GM21447 (cell line): ENCODE results near the gene SKP2.
"Not testable (repeated sequence)": the region's sequence is repeated elsewhere in the genome, so short reads cannot be mapped to it uniquely, and the experiment has no call there.

Experiments used
- ATAC-seq: cut with Tn5 transposase; IDR thresholded peaks from one replicate; pipeline ENCODE4 v1.9.1; 2021; ENCODE audit not compliant: unreplicated experiment

Gene SKP2

DNA sequence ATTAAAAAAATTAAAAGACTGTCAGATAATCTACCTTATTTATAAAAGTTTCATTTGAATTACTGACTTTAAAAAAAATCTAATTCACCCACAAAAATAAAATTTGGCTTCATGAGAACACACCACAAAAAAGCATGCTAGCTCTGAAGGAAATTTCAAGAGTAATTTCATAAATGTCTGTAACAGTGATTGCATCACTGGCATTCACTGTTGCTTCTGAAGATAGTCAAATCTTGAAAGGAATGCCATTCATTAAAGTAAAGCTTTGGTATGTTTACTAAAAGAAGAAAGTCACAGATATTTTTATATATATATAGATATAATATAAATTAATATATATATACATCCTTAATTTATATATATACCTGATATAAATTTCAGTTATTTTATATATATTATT, 46.4 kb downstream of the SKP2 start:
- no peak for ATAC-seq

DNA sequence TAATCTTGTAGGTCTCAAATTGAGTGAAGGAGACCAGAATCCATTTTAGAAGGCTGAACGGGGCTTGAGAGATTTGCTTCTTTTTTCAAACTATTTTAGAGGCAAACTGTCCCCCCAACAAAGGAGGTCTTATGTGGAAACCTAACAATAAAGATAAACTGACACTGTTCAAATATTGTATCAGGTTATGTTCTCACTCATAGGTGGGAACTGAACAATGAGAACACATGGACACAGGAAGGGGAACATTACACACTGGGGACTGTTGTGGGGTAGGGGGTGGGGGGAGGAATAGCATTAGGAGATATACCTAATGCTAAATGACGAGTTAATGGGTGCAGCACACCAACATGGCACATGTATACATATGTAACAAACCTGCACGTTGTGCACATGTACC, 46.9 kb downstream of the SKP2 start:
- ATAC-seq: not testable (repeated sequence)

DNA sequence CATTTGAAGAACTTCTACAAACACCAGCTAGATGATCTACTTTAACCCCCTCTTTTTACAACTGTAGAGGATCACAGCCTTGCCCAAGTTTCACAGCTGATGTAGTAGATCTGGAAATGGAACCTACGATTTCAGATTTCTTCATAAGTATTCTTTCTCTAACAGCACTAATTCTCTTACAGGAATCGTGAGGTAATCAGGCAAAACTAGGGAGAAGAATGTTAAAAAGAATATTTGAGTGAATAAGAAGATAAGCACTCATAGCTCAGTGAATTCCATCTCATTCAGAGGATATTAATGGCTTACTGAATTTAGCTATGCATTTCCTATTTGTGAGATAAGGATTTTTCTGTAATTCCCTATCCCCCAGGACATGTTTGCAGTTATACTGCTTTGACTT, 47.7 kb downstream of the SKP2 start:
- ATAC-seq: no peak

DNA sequence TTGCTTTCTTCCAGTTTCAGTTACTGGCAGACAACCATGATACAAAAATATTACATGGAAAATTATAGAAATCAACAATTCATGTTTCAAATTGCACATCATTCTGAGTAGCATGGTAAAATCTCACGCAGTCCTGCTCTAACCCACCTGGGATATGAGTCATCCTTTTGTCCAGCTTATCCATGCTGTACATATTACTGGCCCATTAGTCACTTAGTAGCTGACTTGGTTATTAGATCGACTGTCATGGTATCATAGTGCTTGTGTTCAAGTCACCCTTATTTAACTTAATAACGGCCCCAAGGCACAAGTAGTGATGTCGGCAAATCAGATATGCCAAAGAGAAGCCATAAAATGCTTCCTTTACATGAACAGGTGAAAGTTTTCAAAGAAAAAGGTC, 48.6 kb downstream of the SKP2 start:
- ATAC-seq: no peak

DNA sequence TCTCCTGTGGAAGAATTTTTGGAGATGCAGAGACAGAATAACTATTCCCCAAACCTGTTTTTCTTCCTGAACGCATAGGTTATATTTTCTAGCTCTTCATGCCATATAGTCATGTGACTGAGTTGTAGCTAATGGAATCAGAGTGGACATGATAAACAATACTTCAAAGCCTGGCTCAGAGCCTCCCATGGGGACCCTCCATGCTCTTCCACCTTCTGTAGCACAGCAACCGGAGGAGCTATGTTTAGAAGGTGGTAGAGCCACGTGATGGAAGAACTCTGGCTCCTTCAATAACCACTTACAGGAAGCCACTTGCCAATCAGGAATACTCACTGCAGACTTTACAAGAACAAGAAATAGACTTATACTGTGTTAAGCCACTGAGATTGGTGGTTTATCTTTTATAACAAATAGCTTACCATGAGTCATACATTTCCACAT, 50.6 kb downstream of the SKP2 start:
- ATAC-seq: no peak

DNA sequence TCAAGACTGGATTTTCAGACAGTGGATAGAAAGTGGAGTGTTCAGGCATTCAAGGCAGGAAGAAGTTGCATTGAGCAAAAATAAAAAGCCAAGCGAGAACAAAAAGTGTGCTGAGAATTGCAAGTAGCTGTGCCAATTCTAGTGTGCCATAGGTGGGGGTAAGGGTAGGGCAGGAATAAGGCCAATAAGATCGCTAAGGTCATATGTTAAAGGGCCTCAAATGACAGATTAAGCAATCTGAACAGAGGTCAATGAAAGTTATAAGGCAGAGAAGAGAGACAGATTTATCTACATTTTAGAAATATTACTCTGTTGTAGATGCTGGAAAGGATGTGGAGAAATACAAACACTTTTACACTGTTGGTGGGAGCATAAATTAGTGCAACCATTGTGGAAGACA, 53.4 kb downstream of the SKP2 start:
- ATAC-seq: no peak

DNA sequence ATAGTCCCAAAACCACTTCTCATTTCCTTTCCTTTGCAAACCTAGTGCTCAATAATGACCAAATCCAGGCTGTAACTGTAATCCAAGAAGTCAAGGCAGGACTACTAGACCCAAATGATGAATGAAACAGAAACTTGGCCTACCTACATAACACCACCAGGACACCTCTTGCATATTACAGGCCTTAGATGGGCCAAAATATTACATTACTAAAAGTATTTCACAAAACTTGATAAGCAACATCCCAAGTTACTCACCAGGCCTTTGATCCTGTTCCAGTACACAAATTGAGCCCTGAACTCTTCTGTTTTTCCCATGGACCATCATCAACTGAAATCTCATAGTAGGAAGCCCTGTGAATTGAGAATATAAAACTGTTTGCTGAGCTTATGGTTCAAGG, 55.0 kb downstream of the SKP2 start:
- no peak for ATAC-seq

DNA sequence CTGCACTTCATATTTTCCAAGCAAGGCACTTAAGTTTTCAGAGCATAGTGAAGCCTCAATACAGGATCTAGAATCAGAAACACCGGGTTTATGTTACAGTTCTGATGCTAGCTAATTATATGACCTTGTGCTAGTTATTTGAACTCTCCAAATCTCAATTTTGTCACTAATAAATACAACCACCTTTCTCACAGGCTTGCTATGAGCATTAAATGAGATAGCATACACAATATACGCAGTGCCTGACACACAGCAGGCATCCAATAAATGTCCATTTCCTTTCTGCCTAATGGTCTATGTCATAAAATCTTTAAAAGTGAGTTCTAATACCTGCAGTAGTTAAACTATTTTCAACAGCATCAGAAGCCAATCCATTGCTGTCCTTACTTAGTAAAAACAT, 56.9 kb downstream of the SKP2 start:
- ATAC-seq: no peak

DNA sequence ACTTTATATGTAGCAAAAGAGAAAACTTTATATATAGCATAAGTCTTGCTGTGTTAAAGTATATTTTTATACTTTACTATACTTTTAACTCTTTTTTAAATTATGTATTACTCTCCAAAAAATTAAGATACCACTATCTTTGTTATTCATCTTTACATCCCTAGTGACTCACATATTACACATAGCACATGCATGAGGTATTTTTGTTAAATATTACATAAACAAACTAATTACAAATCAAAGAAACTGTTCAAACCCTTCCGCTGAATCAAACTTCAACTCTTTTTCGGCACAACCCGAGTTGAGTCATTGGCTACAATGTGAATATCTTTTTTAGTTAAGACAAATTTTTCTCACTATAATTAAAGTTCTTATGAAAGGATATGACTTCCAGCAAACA, 57.8 kb downstream of the SKP2 start:
- no peak for ATAC-seq

DNA sequence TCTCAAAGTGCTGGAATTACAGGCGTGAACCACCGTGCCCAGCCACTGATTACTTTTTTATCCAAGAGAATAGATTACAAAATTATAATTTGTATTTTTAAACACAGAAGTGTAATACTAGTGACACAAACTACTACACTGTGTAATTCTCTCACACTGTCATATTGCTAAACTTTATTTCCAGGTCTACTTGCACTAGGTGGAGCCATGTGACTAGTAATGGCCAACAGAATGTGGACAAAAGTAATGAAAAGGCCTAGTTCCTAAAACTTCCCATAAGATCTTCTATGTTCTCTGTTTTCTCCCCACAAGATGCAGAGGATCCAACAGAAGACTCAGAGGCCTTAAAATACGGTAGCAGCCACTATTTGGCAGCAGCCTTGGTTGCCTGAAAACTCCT, 62.5 kb downstream of the SKP2 start:
- no peak for ATAC-seq

DNA sequence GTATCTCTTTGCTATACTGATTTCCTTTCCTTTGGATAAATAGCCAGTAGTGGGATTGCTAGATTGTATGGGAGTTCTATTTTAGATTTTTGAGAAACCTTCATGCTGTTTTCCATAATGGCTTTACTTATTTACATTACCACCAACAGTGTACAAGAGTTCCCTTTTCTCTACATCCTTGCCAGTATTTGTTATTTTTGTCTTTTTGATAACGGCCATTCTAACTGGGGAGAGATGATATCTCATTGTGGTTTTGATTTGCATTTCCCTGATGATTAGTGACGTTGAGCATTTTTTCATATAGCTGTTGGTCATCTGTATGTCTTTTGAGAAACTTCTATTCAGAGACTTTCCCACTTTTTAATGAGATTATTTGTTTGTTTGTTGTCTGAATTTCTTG, 64.0 kb downstream of the SKP2 start:
- no peak for ATAC-seq

DNA sequence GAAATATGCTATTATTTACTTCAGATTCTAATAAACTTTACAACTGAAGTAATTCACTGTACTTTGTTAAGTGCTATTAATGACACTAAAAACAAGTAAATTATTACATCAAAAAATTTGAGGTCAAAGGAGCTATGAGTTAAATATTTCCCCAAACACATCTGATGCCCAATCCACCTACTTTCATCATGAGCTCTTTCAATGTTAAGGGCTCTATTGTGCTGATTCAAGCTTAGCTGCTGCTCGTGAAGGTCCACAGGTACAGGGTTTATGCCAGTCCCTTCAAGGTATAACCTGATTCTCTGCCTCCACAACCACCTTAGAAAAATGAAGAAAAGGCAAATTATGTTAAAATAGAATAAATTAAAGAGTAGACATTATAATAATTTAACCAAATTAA, 65.7 kb downstream of the SKP2 start:
- no peak for ATAC-seq

DNA sequence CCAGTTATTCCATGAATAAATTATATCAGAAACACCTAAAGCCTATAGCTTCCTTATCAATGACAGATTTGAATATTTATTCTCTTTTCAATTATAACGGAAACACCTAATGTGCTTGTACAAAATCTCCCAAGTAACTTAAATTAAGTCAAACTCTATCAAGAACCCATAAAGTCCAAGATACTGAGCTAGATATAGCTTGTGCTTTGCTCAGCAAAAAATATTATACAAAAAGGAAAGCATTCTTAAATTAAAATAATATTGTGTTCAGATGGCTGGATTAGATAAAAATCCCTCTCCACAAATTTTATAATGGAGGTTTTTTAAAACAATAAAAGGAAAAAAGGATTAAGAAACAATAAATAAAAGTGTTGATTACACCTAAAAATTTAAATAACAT, 66.1 kb downstream of the SKP2 start:
- no peak for ATAC-seq

DNA sequence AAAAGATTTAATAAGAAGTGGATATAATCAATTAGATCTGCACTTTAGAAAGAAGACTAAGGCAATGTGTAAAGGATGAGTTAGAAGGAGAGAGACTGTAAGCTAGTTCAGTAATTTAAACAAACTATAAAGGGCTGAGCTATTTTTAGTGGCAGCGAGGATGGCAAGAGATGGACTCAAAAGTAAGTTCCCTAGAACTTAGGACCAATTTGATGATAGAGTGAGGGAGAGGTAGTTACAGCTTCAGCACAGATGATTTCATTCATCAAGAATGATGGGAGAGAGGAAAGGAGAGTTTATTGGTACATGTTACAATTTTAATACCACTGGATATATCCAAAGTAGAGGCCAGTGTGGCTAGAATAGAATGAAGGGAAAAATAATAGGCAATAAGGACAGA, 70.7 kb downstream of the SKP2 start:
- no peak for ATAC-seq

DNA sequence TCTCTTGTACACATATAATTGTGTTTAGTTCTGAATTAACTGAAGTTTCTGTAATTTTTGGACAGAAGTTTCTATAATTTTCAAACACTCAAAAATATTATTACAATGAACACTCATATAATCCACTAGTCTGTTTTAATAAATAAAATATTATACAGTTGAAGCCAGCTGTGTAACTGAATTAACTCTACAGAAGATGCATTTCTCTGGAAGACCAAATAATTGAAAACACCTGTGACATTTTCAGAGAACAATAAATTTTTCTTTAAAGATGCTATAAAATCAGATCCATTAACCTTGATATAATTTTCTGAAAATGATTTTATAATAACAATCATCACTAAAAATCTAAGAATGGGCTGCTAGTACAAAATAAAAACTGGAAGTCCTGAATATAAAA, 75.1 kb downstream of the SKP2 start:
- ATAC-seq: no peak

DNA sequence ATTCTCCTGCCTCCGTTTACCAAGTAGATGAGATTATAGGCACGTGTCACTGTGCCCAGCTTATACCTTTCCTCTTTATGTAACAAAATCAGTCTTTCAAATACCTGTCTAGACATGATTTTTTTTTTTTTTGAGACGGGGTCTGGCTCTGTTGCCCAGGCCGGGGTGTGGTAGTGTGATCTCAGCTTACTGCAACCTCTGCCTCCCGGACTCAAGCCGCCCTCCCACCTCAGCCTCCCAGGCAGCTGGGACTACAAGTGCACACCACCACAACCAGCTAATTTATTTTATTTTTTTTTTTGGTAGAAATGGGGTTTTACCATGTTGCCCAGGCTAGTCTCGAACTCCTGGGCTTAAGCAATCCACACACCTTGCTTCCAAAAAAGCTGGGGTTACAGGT, 76.6 kb downstream of the SKP2 start:
- ATAC-seq: no peak

DNA sequence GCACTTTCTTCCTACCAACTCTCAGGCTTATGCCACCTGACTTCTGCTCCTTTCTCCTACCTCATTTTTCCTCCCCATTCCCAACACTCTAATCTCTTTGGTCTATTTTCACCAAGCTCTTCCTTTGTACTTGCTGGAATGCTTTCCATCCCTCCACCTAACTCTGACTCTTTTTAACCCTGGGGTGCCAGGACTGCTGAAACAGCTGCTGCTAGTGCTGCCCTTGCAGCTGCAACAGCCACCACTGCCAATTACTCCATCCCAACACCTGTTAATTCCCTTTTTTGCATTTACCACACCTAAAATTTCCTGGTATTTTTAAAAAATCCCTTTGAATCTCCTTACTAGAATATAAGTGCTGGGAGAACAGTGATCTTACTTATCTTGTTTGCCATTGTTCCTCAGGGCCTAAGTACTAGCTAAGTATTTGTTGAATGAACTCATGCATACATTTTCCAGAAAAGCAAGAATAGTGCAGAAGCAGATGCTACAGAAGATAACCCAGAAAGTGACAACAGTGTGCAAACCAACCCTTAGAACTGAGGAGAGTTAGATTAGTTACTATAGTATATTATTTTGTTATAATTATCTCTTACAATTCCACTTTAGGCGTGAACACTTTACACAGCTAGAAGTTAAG, 78.4 kb downstream of the SKP2 start:
- no peak for ATAC-seq

DNA sequence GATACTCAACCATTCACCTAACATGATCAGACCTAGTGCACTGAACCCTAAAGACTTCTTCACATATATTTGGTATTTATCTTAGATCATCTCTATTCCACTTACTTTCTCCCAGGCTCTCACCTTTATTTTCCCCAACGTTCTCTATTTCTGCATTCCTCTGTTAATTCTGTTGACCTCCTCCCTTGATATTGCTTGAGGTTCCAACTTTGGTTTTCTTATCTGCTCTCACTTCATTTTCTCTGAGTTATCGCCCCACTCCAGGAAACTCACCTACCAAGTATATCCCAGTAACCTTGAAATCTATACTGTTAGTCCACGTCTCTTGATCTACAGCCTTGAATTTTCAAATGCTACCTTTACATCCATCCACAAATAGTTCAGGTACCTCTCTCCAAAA, 80.6 kb downstream of the SKP2 start:
- ATAC-seq: no peak
